Neuronal stem cell (in vitro differentiated cells): ENCODE results near the gene RNF157.
A peak's percentile ranks its signal among the peaks of the same experiment; 100 is the strongest.

Experiments used
- DNase-seq: peaks from one replicate; pipeline ENCODE4 v3.0.0-alpha.2; 2013; ENCODE audit warnings: low spot score
- H2AFZ ChIP-seq: one replicate; pipeline ENCODE4 v1.6.1; 2013; ENCODE audit warnings: mild to moderate bottlenecking, low read length, inconsistent platforms
- H2AK5ac ChIP-seq: 2 replicates; pipeline ENCODE4 v1.6.1; 2013; ENCODE audit warnings: low read depth, mild to moderate bottlenecking, inconsistent platforms, low read length, moderate library complexity, mixed read lengths
- H2BK120ac ChIP-seq: 2 replicates; pipeline ENCODE4 v1.6.1; 2013; ENCODE audit warnings: low read depth, mild to moderate bottlenecking, inconsistent platforms, low read length, moderate library complexity, mixed read lengths
- H2BK12ac ChIP-seq: one replicate; pipeline ENCODE4 v1.6.1; 2013; ENCODE audit warnings: low read length, inconsistent platforms
- H2BK15ac ChIP-seq: 2 replicates; pipeline ENCODE4 v1.6.1; 2013; ENCODE audit warnings: mild to moderate bottlenecking, low read length, inconsistent platforms, mixed read lengths
- H2BK5ac ChIP-seq: one replicate; pipeline ENCODE4 v1.6.1; 2013; ENCODE audit warnings: inconsistent platforms, mild to moderate bottlenecking, low read length, moderate library complexity
- H3K14ac ChIP-seq: one replicate; pipeline ENCODE4 v1.6.1; 2013; ENCODE audit warnings: low read length, inconsistent platforms
- H3K18ac ChIP-seq: 2 replicates; pipeline ENCODE4 v1.6.1; 2013; ENCODE audit warnings: low read length, inconsistent platforms
- H3K23ac ChIP-seq: 2 replicates; pipeline ENCODE4 v1.6.1; 2013; ENCODE audit warnings: low read depth, mild to moderate bottlenecking, mixed read lengths, low read length, inconsistent platforms; ENCODE audit not compliant: poor library complexity
- H3K27ac ChIP-seq: replicated peaks from 3 replicates; pipeline ENCODE4 v1.5.1; 2013; ENCODE audit warnings: low read length, inconsistent platforms
- H3K27me3 ChIP-seq, 3 experiments: 2 replicates each; pipeline ENCODE4 v1.6.1; 2013; ENCODE audit warnings: low read length in 3 of 3, mild to moderate bottlenecking in 2 of 3, inconsistent platforms in 1 of 3, low read depth in 1 of 3, mixed read lengths in 1 of 3, moderate library complexity in 1 of 3; ENCODE audit not compliant: control insufficient read depth in 3 of 3, insufficient read depth in 3 of 3
- H3K36me3 ChIP-seq, 2 donors: replicated peaks in 1 of 2; 2 replicates each; pipeline ENCODE4 v1.6.1; 2013; ENCODE audit warnings: low read length in 2 of 2; ENCODE audit not compliant: control insufficient read depth in 2 of 2, insufficient read depth in 2 of 2
- H3K4ac ChIP-seq: 2 replicates; pipeline ENCODE4 v1.6.1; 2013; ENCODE audit warnings: inconsistent platforms, mild to moderate bottlenecking, low read length, moderate library complexity
- H3K4me1 ChIP-seq, 2 donors: 1 replicate in 1 of 2; 2 replicates in 1 of 2; pipeline ENCODE4 v1.6.1; 2013; ENCODE audit warnings: low read length in 2 of 2, low read depth in 1 of 2; ENCODE audit not compliant: control insufficient read depth in 2 of 2, insufficient read depth in 1 of 2
- H3K4me2 ChIP-seq: one replicate; pipeline ENCODE4 v1.6.1; 2013; ENCODE audit warnings: mild to moderate bottlenecking, low read length, inconsistent platforms; ENCODE audit not compliant: insufficient read depth, poor library complexity, severe bottlenecking
- H3K4me3 ChIP-seq, 2 donors: 2 replicates each; pipeline ENCODE4 v1.5.1; 2013; ENCODE audit warnings: low read length in 2 of 2, mild to moderate bottlenecking in 2 of 2, inconsistent platforms in 1 of 2, moderate library complexity in 1 of 2
- H3K79me1 ChIP-seq: one replicate; pipeline ENCODE4 v1.6.1; 2013; ENCODE audit warnings: low read depth, mild to moderate bottlenecking, inconsistent platforms, low read length, moderate library complexity
- H3K9ac ChIP-seq: one replicate; pipeline ENCODE4 v1.6.1; 2013; ENCODE audit warnings: mild to moderate bottlenecking, low read depth, low read length, inconsistent platforms; ENCODE audit not compliant: poor library complexity
- H3K9me3 ChIP-seq, 2 donors: replicated peaks in 1 of 2; 2 replicates each; pipeline versions ENCODE3 to v1.6.1; 2013; ENCODE audit warnings: low read length in 2 of 2, mild to moderate bottlenecking in 2 of 2, inconsistent platforms in 1 of 2, low read depth in 1 of 2, mixed read lengths in 1 of 2, moderate library complexity in 1 of 2; ENCODE audit not compliant: control insufficient read depth in 2 of 2, insufficient read depth in 1 of 2
- H4K8ac ChIP-seq: one replicate; pipeline ENCODE4 v1.6.1; 2013; ENCODE audit warnings: low read depth, mild to moderate bottlenecking, inconsistent platforms, low read length, moderate library complexity
- H4K91ac ChIP-seq: one replicate; pipeline ENCODE4 v1.6.1; 2013; ENCODE audit warnings: low read length, low read depth, mild to moderate bottlenecking, inconsistent platforms; ENCODE audit not compliant: poor library complexity
- WGBS, 2 donors: extraction: QIAGEN DNeasy Blood & Tissue Kit; methylation state at CpG; one replicate each; pipeline ENCODE4 v1.1.7; 2013; ENCODE audit warnings: missing lambda C conversion rate in 2 of 2, mixed read lengths in 1 of 2; ENCODE audit not compliant: insufficient read length in 2 of 2, insufficient replicate concordance in 1 of 2; ENCODE audit errors: extremely low coverage in 2 of 2; 5-methylcytosine and 5-hydroxymethylcytosine counted together

The RNF157 gene

GRCh38 chr17:76252040-76252954 is 12.0 kb upstream of the RNF157 start:
- Histone ChIP-seq H3K18ac (peak overlapping the region; percentile 45), H3K9me3 (peaks cover 0 to 4% of the 10 kb centered on the region in 2 donors), H3K4me1 (peaks cover 0 to 8% of the 10 kb centered on the region in 2 donors), H2BK12ac (no peak overlapping the region), H3K4ac (no peak overlapping the region), H3K4me2 (no peak overlapping the region), H3K23ac (no peak overlapping the region), H3K9ac (no peak overlapping the region), H3K36me3 (no peaks in the 10 kb centered on the region), H3K4me3 (no peak overlapping the region), H4K8ac (no peak overlapping the region), H2BK15ac (no peak overlapping the region), H2BK5ac (no peak overlapping the region), H3K14ac (no peak overlapping the region), H3K79me1 (no peaks in the 10 kb centered on the region), H2AFZ (peak overlapping the region; percentile 72), H3K27ac (no peak overlapping the region), H3K27me3 (no peaks in the 10 kb centered on the region), H4K91ac (no peak overlapping the region), H2AK5ac (no peak overlapping the region), H2BK120ac (no peak overlapping the region)
- no peak for DNase-seq
- no CpG with 5 or more reads among the region's 11 CpGs for WGBS, 2 donors

GRCh38 chr17:76251478-76252039 is 11.3 kb upstream of the RNF157 start:
- peaks cover 0 to 1% of the 10 kb centered on the region in 2 donors for H3K9me3 ChIP-seq
- no peak overlapping the region for H3K27ac ChIP-seq
- no peaks in the 10 kb centered on the region for H3K36me3 ChIP-seq
- no peak overlapping the region for H3K9ac ChIP-seq
- H2AK5ac ChIP-seq, result no peak overlapping the region
- no peak overlapping the region for H2BK15ac ChIP-seq
- no peak for DNase-seq
- peak overlapping the region; percentile 72 for H2AFZ ChIP-seq
- H4K8ac ChIP-seq, result no peak overlapping the region
- H2BK5ac ChIP-seq, result no peak overlapping the region
- H3K14ac ChIP-seq, result no peak overlapping the region
- H4K91ac ChIP-seq, result no peak overlapping the region
- no peak overlapping the region for H2BK120ac ChIP-seq
- H3K79me1 ChIP-seq, result no peaks in the 10 kb centered on the region
- no peak overlapping the region for H3K23ac ChIP-seq
- no CpG with 5 or more reads among the region's 8 CpGs for WGBS, 2 donors
- no peak overlapping the region for H2BK12ac ChIP-seq
- H3K4me3 ChIP-seq, result no peak overlapping the region
- H3K4me1 ChIP-seq, result peaks cover 1 to 13% of the 10 kb centered on the region in 2 donors
- H3K4ac ChIP-seq, result no peak overlapping the region
- no peaks in the 10 kb centered on the region for H3K27me3 ChIP-seq
- no peak overlapping the region for H3K18ac ChIP-seq
- H3K4me2 ChIP-seq, result no peak overlapping the region

DNA sequence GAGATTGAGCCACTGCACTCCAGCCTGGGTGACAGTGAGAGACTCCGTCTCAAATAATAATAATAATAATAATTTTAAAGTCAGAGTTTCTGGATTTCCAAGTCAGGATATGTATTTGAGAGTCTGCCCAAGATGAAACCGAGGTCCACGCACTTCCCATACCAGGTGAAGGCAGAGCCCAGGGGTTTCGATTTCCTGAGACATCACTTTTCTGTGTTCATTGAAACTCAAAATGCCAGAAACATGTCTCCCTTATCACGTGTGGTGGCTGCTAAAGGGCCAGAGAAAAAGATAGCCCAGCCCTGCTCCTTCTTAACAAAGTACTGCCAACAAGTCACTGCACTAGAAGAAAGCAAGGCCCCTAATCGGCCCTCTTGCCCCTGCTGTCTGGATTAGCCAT is 9.8 kb upstream of the RNF157 start:
- no peak for DNase-seq

GRCh38 chr17:76248013-76248782 is 7.9 kb upstream of the RNF157 start:
- Histone ChIP-seq H3K36me3 (no peaks in the 10 kb centered on the region), H4K91ac (no peak overlapping the region), H3K4me3 (no peak overlapping the region), H2BK120ac (no peak overlapping the region), H2BK15ac (no peak overlapping the region), H3K27ac (no peak overlapping the region), H3K79me1 (no peaks in the 10 kb centered on the region), H2BK5ac (no peak overlapping the region), H4K8ac (no peak overlapping the region), H3K4me1 (peaks cover 6 to 20% of the 10 kb centered on the region in 2 donors), H3K4ac (no peak overlapping the region), H3K4me2 (no peak overlapping the region), H3K14ac (no peak overlapping the region), H2AFZ (no peak overlapping the region), H3K18ac (no peak overlapping the region), H2AK5ac (no peak overlapping the region), H3K9ac (no peak overlapping the region), H2BK12ac (no peak overlapping the region), H3K23ac (no peak overlapping the region), H3K9me3 (no peaks in the 10 kb centered on the region), H3K27me3 (no peaks in the 10 kb centered on the region)
- no CpG with 5 or more reads among the region's 11 CpGs for WGBS, 2 donors
- DNase-seq, result no peak

More for the DNA sequence above, 9.8 kb upstream of the RNF157 start:
- Histone ChIP-seq H3K4me1 (peaks cover 6 to 20% of the 10 kb centered on the region in 2 donors), H3K9me3 (no peaks in the 10 kb centered on the region), H3K4me2 (no peak overlapping the region), H3K79me1 (no peaks in the 10 kb centered on the region), H2BK120ac (no peak overlapping the region), H3K4ac (no peak overlapping the region), H3K14ac (no peak overlapping the region), H4K8ac (no peak overlapping the region), H2BK12ac (no peak overlapping the region), H2BK15ac (no peak overlapping the region), H3K18ac (no peak overlapping the region), H2BK5ac (no peak overlapping the region), H2AFZ (no peak overlapping the region), H3K27ac (no peak overlapping the region), H3K23ac (no peak overlapping the region), H3K4me3 (no peak overlapping the region), H3K36me3 (no peaks in the 10 kb centered on the region), H4K91ac (no peak overlapping the region), H3K9ac (no peak overlapping the region), H3K27me3 (no peaks in the 10 kb centered on the region), H2AK5ac (no peak overlapping the region)
- no CpG with 5 or more reads among the region's 6 CpGs for WGBS, 2 donors
